ENCODE measurements around the gene CCDC50.

DNA sequence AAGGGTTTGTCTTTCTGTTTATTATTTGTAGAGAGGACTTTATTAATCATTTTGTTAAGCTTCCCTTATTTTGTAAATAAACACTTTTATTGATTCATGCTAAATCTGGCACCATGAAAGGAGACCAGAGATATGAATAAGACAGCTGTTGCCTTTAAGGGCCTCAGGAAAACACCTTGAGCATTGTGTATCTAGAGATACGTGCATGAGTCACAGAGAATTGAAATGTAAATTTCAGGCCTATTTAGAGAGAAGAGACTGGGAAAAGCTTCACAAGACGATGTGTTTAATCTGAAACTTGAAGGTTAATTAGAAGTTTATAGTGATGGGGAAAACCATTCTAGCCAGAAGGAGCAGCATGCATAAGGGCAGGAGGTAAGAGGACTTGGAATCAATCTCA, 29.7 kb downstream of the CCDC50 start:
- TF ChIP-seq, protein P1, sequence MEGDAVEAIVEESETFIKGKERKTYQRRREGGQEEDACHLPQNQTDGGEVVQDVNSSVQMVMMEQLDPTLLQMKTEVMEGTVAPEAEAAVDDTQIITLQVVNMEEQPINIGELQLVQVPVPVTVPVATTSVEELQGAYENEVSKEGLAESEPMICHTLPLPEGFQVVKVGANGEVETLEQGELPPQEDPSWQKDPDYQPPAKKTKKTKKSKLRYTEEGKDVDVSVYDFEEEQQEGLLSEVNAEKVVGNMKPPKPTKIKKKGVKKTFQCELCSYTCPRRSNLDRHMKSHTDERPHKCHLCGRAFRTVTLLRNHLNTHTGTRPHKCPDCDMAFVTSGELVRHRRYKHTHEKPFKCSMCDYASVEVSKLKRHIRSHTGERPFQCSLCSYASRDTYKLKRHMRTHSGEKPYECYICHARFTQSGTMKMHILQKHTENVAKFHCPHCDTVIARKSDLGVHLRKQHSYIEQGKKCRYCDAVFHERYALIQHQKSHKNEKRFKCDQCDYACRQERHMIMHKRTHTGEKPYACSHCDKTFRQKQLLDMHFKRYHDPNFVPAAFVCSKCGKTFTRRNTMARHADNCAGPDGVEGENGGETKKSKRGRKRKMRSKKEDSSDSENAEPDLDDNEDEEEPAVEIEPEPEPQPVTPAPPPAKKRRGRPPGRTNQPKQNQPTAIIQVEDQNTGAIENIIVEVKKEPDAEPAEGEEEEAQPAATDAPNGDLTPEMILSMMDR (IDR thresholded peaks at IDR 0.05) = no peak
- no peak for TF ChIP-seq ZFX (IDR thresholded peaks at IDR 0.05; ENCODE audit: borderline replicate concordance)
